Measurements from ENCODE around the gene S100A10.
A peak's percentile ranks its signal among the peaks of the same experiment; 100 is the strongest.

Gene S100A10

GRCh38 chr1:151985768-151986167, 7.9 kb downstream of the S100A10 start:
- no peak for DNase-seq

DNA sequence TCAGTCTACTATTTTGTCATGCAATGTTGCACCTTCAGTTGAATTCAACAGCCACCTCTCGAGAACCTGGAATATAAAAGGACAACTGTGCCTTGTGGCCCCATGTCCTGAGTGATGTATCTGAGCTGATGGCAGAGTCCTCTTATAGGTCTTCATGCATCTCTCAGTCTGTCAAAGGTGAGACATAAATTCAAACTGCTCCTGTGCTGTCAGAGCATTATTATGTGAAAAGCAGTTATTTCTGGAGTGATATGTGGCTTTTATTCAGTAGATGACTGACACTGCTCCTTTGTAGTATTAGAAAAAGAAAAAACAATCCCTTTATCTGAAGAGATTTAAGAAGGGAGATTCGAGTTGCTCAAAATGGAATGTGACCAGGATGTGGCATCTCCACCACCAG, 8.4 kb downstream of the S100A10 start:
- no peak for DNase-seq

- no peak for DNase-seq
Observed at GRCh38 chr1:151984313-151984956, 9.2 kb downstream of the S100A10 start.

GRCh38 chr1:151982300-151983005, 11.2 kb downstream of the S100A10 start:
- DNase-seq, result no peak

DNA sequence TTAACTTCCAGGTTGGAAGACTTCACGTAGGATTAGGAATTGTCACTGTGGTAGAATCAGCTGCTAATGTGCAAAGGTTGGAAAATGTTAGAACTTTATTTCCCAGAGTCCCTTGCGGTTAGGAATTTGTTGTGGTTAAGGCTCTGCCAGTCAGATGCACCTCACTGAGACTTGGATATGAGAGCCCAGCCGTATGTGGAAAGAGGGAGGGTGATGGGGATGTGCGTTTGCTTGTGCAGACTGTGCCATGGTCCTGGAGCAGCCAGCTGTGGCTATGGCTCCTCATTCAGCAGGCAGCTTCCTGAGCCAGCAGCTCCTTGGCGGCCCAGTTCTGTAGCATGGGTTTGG, 12.5 kb downstream of the S100A10 start:
- DNase-seq, result no peak

DNA sequence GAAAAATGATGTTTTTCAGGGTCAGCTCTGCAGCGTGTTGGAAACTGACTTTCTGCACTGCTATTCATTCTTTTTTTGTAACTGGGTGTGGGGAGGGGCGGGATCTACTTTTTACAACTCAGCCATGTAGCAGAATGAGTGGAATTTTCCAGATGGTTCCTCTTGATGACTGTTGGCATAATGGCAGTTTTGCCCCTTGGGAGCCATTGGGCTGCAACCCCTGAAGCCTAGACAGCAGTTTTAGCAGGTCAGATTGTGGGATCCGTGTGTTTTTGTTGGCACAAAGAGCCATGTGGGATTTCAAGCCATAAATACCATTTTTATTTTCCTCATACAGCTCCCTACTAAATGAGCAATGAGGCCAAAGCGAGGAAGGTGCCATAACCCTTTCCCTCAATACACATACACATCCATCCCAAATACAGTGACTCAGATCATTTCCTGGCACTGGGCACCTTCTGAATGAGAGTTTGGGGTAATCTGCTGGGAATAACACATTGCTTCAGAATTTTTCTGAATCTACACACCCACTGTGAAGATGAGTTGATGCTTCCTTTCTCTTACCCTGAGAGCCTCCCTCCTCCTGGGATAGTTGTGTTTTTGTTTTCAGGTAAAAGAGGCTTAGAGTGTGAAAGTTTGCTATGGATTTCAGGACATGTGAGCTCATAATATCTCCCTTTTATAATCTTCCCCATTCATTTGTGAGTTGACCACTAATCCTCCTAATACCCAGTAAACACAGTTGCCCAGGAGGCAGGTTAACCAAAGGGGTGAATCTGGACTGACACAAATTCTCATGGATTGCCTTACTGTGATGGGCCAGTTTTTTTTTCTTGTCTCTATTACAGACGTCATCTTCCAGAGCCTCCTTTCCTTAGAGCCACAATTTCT, 13.1 kb downstream of the S100A10 start:
- DNase-seq, result peak; percentile 60

DNA sequence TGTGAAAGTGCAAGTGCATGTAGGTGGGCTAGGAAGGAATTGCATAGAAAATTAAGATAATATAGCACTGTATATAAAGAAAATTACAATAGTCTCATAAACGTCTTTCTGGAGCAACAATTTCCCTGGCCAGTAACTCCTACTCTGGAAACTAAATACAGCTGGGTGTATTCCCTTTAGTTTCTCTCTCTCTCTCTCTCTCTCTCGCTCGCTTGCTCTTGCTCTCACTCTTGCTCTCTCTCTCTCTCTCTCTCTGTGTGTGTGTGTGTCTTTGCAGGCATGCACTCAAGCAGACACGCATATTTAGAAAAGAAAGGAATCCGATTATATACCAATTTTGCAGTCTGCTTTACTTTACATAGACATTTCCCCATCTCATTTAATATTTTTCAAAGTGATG, 14.7 kb downstream of the S100A10 start:
- no peak for DNase-seq

DNA sequence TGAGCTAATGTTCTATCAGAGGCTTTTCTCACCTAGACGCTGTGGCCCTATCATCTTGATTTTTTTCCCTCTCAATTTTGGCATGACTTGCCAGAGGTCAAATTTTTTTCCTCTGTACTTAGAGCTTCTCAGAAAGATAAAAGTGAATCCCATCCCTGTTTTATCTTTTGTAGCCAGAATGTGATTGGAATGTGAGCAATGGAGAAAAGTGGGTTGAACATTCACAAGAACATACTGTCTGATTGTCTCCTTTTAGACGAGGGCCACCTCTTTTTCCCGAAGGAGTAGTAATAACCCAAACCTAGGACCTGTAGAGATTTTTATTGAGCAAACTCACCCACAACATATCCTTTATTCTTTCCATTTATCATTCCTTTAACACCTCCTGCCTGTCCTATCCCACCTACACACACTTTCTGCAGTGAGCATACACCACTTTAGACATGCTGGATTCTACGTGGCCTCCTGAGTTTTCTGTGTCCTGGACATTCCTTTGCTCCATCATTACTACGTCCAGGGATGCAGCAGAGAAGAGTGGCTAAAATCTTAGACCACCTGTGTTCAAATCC, 15.9 kb downstream of the S100A10 start:
- no peak for DNase-seq

DNA sequence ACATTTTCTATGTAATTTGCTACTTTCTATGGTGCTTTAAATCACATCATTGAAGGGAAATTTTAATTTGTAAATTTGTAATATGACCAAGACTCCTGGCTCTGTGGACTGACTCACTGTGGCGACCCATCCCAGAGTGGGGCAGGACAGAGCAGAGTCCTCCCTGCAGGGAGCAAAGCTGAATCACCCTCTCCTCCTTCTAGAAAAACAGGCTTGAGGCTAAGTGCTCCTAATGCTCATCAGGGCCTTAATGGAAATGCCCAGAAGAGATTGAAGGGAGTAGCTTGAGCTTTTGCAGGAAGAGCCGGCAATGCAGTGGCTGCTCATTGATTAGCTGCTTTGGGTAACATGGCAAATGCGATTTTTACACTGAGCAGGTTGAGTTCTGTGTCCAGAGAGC, 16.8 kb downstream of the S100A10 start:
- no peak for DNase-seq

- no peak for DNase-seq
Observed at GRCh38 chr1:151976015-151976343, 17.7 kb downstream of the S100A10 start.

- DNase-seq, result no peak
Observed at GRCh38 chr1:151975311-151976014, 18.2 kb downstream of the S100A10 start.

DNA sequence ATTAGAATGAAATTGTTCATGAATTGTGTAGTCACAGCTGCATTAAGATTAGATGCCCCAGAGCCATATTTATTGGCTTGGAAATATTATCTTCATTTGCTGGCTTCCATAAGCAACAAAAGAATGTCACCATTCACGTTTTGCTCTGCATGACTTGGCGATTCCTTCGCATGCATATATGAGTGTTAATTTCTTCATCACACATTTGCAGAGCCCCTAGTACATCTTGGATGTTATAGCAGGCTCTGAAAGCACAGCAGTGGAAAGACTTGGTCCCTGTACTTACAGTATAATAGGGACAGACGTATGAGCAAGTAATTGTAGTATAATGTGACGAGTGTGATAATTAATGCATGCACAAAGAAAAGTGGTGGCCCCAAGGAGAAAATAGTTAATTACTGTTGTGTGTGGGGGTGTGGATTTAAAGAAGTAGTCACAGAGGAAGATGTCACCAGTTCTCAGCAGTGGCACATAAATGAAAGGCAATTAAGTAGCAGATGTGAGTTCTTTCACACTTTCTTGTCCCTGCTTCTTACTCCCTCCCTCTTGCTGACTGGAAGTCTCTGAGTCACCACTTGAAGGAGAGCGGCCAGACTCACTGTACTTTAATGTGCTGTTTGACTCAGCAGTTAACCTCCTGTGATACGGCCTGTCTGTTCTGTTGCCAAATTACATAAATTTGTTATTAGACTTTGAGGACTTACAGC, 21.0 kb downstream of the S100A10 start:
- no peak for DNase-seq

- no peak for DNase-seq
Observed at GRCh38 chr1:151970626-151971025, 23.0 kb downstream of the S100A10 start.

GRCh38 chr1:151970128-151970527, 23.5 kb downstream of the S100A10 start:
- DNase-seq, result no peak

DNA sequence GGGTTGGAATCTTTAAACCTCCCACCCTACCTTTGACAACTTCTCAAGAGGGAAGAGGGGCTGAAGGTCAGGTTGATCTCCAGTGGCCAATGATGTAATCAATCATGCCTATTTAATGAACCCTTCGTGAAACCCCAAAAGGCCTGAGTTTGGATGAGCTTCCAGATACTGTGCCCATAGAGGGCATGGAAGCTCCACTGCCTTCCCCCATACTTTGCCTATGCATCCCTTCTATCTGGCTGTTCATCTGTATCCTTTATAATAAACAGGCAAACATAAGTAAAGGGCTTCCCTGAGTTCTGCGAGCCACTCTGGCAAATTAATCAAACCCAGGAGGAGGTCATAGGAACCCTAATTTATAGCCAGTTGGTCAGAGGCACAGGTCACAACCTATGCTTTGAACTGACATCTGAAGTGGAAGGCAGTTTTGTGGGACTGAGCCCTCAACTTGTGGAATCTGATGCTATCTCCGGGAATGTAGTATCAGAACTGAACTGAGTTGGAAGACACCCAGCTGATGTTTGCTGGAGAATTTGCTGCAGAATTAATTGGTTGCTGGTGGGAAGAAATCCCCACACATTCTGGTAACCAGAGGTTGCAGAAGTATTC, 24.8 kb downstream of the S100A10 start:
- no peak for DNase-seq

DNA sequence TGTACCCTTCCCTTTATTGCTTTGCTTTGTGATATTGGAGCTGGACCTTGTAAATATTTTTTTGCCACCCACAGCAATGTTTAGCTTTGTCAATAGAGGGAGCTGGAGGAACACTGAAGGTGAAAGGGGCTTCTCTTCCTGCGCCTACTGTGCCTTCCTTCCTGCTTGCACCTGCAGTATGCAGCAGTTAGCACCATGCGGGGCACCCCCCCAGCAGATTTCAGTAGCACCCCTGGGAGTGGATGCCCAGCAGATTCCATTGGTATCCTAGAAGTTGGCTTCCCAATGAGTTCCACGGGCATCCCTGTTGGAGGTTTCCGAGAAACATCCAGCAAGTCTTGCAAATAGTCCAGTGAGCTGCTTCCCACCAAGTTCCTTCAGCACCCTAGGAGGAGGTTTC, 25.6 kb downstream of the S100A10 start:
- DNase-seq, result no peak

DNA sequence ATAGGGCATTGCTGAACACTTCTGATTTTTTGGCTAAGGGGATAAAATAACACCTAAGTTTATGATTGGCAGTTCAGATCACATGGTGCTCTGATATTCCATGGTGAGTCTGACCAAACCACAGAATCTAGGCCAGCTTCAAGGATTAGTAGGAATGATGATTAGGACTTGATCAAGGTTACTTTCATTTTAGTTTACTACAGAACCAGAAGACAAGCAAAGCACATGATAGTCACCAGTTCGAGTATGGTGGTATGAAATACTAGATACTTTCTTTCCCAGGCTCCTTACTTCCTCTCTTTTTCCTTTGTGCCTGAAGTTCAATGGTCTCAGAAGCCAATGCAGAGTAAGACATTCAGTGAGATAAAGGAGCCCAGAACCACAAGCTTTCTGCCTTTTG, 26.6 kb downstream of the S100A10 start:
- DNase-seq, result no peak

GRCh38 chr1:151966061-151966460, 27.6 kb downstream of the S100A10 start:
- DNase-seq, result no peak

DNA sequence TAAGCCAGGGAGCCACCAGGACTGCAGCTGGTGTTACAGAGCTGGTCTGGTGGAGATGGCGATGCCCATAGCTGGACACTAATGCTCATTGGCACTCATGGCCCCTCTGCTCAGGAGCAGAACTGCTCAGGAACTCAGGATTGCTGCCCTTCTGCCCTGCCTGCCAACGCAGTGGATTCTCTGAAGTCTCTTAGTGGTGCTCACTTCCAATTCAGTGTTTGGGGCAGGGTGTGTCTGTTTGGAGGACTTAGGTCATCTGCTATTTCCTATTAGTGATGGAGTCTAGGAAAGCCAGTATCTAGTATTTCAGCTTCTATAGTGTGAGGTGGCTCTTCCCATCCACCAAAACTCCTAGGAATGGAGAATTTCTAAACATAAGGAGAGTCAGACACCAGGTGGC, 29.1 kb downstream of the S100A10 start:
- DNase-seq, result no peak

DNA sequence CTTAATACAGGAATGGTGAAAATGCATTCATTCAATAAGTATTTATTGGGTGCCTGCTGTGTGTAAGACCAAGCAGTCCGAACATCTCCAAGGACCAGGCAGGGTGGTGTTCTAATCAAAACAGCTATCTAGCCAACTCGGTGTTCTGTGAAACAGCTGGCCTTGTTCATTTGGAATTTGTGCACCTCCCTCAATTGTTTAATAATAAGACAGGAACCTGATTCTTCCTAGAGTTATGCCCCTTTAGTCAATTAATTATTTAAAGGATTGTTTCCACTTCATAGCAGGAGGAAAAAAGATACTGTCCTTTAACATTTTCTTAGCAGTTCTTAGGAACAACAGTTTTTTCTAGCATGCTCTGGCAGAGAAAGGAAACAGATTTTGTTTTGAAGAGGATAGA, 30.4 kb downstream of the S100A10 start:
- DNase-seq, result no peak

DNA sequence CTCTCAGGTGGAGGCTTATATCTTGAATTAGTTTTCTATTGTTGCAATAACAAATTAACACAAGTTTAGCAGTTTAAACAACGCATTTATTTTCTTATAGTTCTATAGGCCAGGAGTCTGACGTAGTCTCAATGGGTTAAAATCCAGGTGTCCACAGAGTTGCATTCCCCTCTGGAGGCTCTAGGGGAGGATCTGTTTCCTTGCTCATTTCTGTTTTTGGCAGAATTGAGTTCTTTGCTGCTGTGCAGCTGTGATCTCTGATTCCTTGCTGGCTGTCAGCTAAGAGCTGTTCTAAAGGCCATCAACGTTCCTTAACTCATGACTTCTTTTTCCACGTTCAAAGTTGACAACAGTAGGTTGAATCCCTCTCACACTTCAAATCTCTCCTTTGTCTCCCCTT, 31.8 kb downstream of the S100A10 start:
- no peak for DNase-seq

Measured in GOT3 (cell line).